Mucosa of rectum (tissue), 2 donors: ENCODE data around the gene TRAF5.

Source experiments
- H3K27ac ChIP-seq, 2 donors: one replicate each; pipeline ENCODE4 v1.7.0; 2013; ENCODE audit warnings: inconsistent platforms in 2 of 2, low read depth in 2 of 2, low read length in 2 of 2
- H3K27me3 ChIP-seq, 2 donors: one replicate each; pipeline ENCODE4 v1.7.0; 2013; ENCODE audit warnings: low read length in 2 of 2; ENCODE audit not compliant: control insufficient read depth in 2 of 2, insufficient read depth in 2 of 2
- H3K36me3 ChIP-seq, 2 donors: one replicate each; pipeline ENCODE4 v1.7.0; 2013; ENCODE audit warnings: low read length in 2 of 2; ENCODE audit not compliant: control insufficient read depth in 2 of 2, insufficient read depth in 2 of 2
- H3K4me1 ChIP-seq, 2 donors: one replicate each; pipeline ENCODE4 v1.7.0; 2013; ENCODE audit warnings: low read length in 2 of 2, mild to moderate bottlenecking in 1 of 2; ENCODE audit not compliant: control insufficient read depth in 2 of 2, insufficient read depth in 2 of 2
- H3K4me3 ChIP-seq, 2 donors: one replicate each; pipeline ENCODE4 v1.7.0; 2013; ENCODE audit warnings: low read length in 2 of 2
- H3K9ac ChIP-seq, 2 donors: one replicate each; pipeline ENCODE4 v1.7.0; 2013; ENCODE audit warnings: low read length in 2 of 2, low read depth in 1 of 2, mild to moderate bottlenecking in 1 of 2
- H3K9me3 ChIP-seq, 2 donors: one replicate each; pipeline ENCODE4 v1.7.0; 2013; ENCODE audit warnings: low read length in 2 of 2; ENCODE audit not compliant: control insufficient read depth in 2 of 2
- donor health status: healthy.
- donor health status: Normal muscosa, but diverticular disease.

TRAF5 gene

GRCh38 chr1:211327346-211327921, 801 bp downstream of the TRAF5 start:
- Histone ChIP-seq H3K27me3 (no peaks in the 10 kb centered on the region), H3K36me3 (peaks cover 0 to 3% of the 10 kb centered on the region in 2 donors), H3K9me3 (no peaks in the 10 kb centered on the region), H3K4me3 (peak overlapping the region; percentile 88 to 89), H3K4me1 (peaks cover 38 to 47% of the 10 kb centered on the region in 2 donors), H3K9ac (peak overlapping the region; percentile 76 to 85), H3K27ac (peak overlapping the region; percentile 80 to 84)

DNA sequence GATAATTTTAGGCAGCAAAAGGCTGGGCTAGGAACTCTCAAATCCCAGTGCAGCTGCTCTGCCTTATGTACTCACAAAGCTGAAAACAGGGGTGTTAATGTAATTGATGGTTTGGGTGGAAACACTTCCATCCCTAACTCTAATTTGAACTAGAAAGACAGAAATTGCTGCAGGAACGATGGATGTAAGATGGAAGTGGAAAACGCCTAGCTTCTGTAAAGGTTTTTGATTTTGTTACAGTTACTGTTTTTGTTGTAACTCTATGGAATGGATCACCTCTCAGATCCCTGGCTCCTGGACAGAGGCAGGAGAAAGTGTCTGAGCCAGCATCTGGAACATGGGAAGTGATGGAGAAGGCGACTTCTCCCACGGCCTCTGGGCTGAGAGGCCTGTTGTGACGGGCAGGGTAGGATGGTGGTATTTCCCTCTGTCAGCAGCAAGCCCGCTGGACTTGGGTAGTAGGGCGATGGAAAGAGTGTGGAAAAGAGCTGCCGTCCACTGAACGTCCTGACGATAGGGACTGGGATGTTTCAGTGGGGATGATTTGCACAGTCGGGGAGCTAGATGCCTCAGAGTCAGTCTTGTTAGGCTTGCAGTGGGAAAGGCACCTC, 1.6 kb downstream of the TRAF5 start:
- Histone ChIP-seq H3K36me3 (peaks cover 0 to 3% of the 10 kb centered on the region in 2 donors), H3K27ac (peak overlapping the region; percentile 80 to 84), H3K4me3 (peak overlapping the region; percentile 41 to 88), H3K27me3 (no peaks in the 10 kb centered on the region), H3K9me3 (no peaks in the 10 kb centered on the region), H3K9ac (peak overlapping the region; percentile 15 to 85), H3K4me1 (peaks cover 38 to 49% of the 10 kb centered on the region in 2 donors)

DNA sequence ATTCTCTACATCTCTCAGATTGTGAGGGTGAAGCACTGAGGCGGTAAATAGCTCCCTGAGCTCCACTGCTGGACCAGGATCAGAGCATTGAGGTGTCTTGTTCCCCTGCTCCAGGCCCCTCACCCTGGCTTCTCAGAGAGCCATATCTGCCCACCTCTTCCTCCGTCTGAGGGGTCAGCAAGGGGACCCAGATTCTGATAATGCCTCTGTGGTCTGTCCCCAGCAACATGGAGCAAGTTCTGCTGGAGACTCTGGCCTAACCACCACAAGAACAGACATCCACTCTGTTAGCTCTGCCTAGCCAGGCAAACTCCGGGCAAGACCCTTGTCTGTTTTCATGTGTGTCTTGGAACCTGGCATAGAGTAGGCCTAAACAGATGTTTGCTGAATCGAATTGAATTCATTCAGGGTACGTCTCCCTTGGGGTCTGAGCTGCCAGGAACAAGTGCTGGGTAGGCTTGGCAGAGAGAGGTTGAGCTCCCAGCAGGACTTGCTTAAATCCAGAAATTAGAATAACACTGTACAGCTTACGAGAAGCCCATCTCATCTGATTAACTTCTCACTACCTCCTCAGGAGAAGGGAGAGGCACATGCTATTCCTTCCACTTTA, 2.3 kb downstream of the TRAF5 start:
- H3K4me1 ChIP-seq: peaks cover 44 to 50% of the 10 kb centered on the region in 2 donors
- H3K27me3 ChIP-seq: no peaks in the 10 kb centered on the region
- peak overlapping the region; percentile 28 to 85 for H3K9ac ChIP-seq
- peaks cover 0 to 3% of the 10 kb centered on the region in 2 donors for H3K36me3 ChIP-seq
- no peaks in the 10 kb centered on the region for H3K9me3 ChIP-seq
- peak overlapping the region in 1 of 2 donors; percentile 46 for H3K27ac ChIP-seq
- H3K4me3 ChIP-seq: peak overlapping the region; percentile 41 to 88

GRCh38 chr1:211329764-211330201, 3.1 kb downstream of the TRAF5 start:
- Histone ChIP-seq H3K9ac (peak overlapping the region; percentile 28 to 85), H3K4me3 (peak overlapping the region in 1 of 2 donors; percentile 52), H3K36me3 (peaks cover 0 to 3% of the 10 kb centered on the region in 2 donors), H3K9me3 (no peaks in the 10 kb centered on the region), H3K27me3 (no peaks in the 10 kb centered on the region), H3K4me1 (peaks cover 50 to 55% of the 10 kb centered on the region in 2 donors), H3K27ac (peak overlapping the region in 1 of 2 donors; percentile 46)

DNA sequence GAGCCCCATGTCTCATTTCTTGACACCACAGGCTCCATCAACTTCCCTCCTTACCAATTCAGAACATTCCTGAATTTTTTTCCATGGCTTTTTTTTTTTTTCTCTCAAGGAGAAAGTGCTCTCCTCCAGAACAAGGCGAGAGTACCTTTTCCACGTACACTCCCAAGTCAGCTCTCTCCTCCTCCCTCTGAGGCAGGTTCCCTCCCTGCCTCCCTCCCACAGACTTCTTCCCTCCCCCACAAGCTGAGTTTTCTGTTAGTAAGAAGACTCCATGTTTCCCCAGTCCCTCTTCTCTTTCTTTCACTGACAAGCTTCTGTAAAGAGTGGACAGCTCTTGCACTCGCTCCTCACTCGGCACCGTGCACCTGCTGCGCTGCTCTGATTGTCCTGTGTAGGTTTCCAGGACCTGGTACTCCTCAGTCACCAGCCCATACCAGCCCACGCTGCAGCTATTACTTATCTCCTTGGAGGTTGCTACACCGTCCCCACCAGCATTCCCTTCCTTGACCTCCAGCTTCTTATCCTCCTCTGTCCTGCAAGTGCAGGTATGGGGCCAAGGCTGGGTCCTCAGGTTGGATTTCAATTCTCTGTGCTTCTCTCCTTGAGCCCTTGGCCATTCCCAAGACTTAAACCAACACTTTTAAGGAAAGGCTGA, 3.8 kb downstream of the TRAF5 start:
- Histone ChIP-seq H3K9me3 (no peaks in the 10 kb centered on the region), H3K4me1 (peaks cover 57 to 62% of the 10 kb centered on the region in 2 donors), H3K4me3 (peak overlapping the region in 1 of 2 donors; percentile 52)

DNA sequence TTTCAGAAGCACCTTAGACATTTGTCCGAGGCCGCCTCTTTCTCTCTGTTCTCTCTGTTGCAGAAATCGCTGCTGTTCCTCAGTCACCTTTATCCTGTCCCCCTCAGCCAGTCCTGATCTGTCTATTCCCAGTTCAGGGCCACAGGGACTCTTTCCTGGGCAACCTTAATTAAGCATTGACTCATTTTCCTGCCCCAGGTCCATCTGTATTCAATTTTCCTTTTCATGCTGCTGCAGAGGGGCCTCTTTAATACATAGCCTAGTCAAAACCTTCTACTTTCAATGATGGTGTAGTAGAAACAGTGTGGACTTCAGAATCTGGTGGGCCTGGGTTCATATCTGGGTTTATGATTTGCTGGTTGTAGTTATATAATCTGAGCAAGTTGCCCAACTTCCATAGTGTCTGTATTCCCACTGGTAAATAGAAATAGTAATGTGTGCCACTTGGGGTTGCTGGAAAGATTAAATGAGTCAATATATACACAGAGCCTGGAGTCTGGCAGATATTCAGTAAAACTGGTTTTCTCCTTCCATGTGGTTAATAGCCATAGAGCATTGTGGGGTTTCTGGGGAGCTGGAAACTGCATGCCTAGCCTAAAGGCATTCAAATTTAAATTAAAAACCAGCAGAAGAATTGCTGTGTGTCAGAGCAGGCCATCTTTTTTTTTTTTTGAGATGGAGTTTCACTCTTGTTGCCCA, 4.5 kb downstream of the TRAF5 start:
- Histone ChIP-seq H3K4me3 (no peak overlapping the region), H3K4me1 (peaks cover 62 to 64% of the 10 kb centered on the region in 2 donors), H3K9me3 (no peaks in the 10 kb centered on the region), H3K27me3 (no peaks in the 10 kb centered on the region), H3K9ac (no peak overlapping the region), H3K27ac (no peak overlapping the region), H3K36me3 (peaks cover 0 to 3% of the 10 kb centered on the region in 2 donors)

More for the DNA sequence above, 3.8 kb downstream of the TRAF5 start:
- H3K9ac ChIP-seq: peak overlapping the region in 1 of 2 donors; percentile 28
- peaks cover 0 to 3% of the 10 kb centered on the region in 2 donors for H3K36me3 ChIP-seq
- H3K27me3 ChIP-seq: no peaks in the 10 kb centered on the region
- peak overlapping the region in 1 of 2 donors; percentile 46 for H3K27ac ChIP-seq

DNA sequence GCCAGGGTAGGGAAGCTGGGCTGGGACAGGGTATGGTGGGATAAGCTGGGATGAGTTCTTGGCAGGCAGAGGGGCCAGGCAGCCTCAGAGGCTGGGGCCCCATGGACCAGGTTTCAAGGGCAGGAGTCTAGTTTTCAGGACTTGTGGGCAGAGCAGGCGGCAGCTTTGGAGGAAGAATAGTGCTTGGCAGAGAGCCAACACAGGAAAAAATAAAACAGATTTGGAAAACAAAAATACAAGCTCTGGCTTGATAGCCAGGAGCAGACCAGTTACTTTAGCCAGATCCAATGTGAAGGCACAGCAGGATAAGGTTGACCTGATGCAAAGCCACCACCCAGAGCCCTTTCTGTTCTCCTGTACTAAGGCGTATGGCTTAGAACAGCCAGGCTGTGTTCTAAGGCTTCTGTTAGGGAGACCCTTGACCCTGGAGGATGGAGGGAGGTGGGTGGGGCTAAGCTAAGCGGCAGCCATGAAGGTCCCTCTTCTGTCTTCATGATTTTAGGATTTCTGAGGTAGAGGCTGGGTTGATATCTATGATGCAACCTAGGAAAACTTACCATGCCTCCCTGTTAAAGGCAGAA, 5.5 kb downstream of the TRAF5 start:
- Histone ChIP-seq H3K27me3 (no peaks in the 10 kb centered on the region), H3K9me3 (no peaks in the 10 kb centered on the region), H3K4me1 (peaks cover 68 to 70% of the 10 kb centered on the region in 2 donors), H3K9ac (no peak overlapping the region), H3K27ac (no peak overlapping the region), H3K4me3 (no peak overlapping the region), H3K36me3 (peaks cover 0 to 3% of the 10 kb centered on the region in 2 donors)

DNA sequence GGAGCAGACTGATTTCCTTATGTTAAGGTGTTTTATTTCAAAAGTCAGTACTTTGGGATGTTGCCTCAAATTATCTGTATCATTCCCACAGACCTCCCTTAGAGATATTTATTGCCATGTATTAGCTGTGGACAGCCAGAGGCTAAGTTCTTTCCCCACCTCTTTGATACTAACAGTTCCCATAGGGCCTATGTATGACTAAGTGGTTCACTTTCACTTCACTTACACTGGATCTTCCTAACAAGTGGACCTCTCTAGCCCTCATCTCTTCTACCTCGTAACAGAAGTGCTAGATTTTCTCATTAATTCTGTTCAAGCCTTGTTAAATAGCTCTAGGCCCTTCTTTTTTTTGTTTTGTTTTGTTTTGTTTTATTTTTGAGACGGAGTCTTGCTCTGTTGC, 6.2 kb downstream of the TRAF5 start:
- H3K27me3 ChIP-seq: no peaks in the 10 kb centered on the region
- no peak overlapping the region for H3K9ac ChIP-seq
- peaks cover 67 to 71% of the 10 kb centered on the region in 2 donors for H3K4me1 ChIP-seq
- no peak overlapping the region for H3K27ac ChIP-seq
- no peaks in the 10 kb centered on the region for H3K9me3 ChIP-seq
- peaks cover 0 to 3% of the 10 kb centered on the region in 2 donors for H3K36me3 ChIP-seq
- no peak overlapping the region for H3K4me3 ChIP-seq

DNA sequence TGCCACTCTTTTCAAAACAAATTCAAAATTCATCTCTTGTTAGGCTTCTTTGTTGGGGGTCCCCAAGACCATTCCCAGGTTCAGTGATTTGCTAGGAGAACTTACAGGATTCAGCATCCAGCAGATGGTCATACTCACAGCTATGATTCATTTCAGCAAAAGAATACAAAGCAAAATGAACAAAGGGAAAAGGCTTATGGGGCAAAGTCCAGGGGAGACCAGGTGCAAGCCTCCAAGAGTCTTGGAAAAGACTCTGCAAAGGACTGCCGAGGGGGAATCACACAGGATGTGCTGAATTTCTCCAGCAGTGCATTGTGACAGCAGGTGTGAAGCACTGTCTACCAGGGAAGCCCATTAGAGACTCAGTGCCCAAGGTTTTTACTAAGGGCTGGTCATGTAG, 7.3 kb downstream of the TRAF5 start:
- peaks cover 59 to 67% of the 10 kb centered on the region in 2 donors for H3K4me1 ChIP-seq
- H3K4me3 ChIP-seq: no peak overlapping the region
- H3K27ac ChIP-seq: peak overlapping the region; percentile 44 to 92

More for the DNA sequence above, 7.3 kb downstream of the TRAF5 start:
- H3K9ac ChIP-seq: no peak overlapping the region
- no peaks in the 10 kb centered on the region for H3K27me3 ChIP-seq
- H3K9me3 ChIP-seq: no peaks in the 10 kb centered on the region
- peaks cover 0 to 3% of the 10 kb centered on the region in 2 donors for H3K36me3 ChIP-seq
